Stimulated activated CD8-positive, alpha-beta memory T cell treated with anti-CD3 and anti-CD28 coated beads, Interleukin-12 subunit alpha, Interleukin-12 subunit beta, amount 100 ng/mL, for 24 hours (primary cell): Measurements from ENCODE around the gene ATP5F1E.

ENCODE experiments used
- DNase-seq: peaks from one replicate; pipeline ENCODE4 v3.0.0-alpha.2; 2020; ENCODE audit errors: extremely low read depth

Gene ATP5F1E

GRCh38 chr20:59032023-59032712 lies at the start of gene ATP5F1E:
Gene ATP5F1E, minus strand, starts transcription at chr20:59032335. Its CDS starts 84 bp downstream, at chr20:59032251.
- peak; percentile 94 for DNase-seq

- DNase-seq, result no peak
These were observed 48.9 kb upstream of the ATP5F1E start for GRCh38 chr20:59081036-59081435.

- no peak for DNase-seq
These were observed 46.1 kb upstream of the ATP5F1E start for GRCh38 chr20:59078231-59078630.

GRCh38 chr20:59077705-59078104 lies 45.6 kb upstream of the ATP5F1E start:
- DNase-seq, result no peak

- no peak for DNase-seq
These were observed 43.9 kb upstream of the ATP5F1E start for GRCh38 chr20:59075934-59076508.

GRCh38 chr20:59074456-59074855 lies 42.3 kb upstream of the ATP5F1E start:
- DNase-seq, result no peak

- no peak for DNase-seq
These were observed 41.4 kb upstream of the ATP5F1E start for GRCh38 chr20:59073582-59073981.

- DNase-seq, result no peak
These were observed 39.1 kb upstream of the ATP5F1E start for GRCh38 chr20:59071216-59071615.

GRCh38 chr20:59069026-59069425 lies 36.9 kb upstream of the ATP5F1E start:
- no peak for DNase-seq

- DNase-seq, result no peak
These were observed 36.4 kb upstream of the ATP5F1E start for GRCh38 chr20:59068534-59068933.

- DNase-seq, result no peak
These were observed 32.1 kb upstream of the ATP5F1E start for GRCh38 chr20:59064214-59064722.

- no peak for DNase-seq
These were observed 31.5 kb upstream of the ATP5F1E start for GRCh38 chr20:59063358-59064213.

- DNase-seq, result no peak
These were observed 29.9 kb upstream of the ATP5F1E start for GRCh38 chr20:59062081-59062480.

- no peak for DNase-seq
These were observed 23.2 kb upstream of the ATP5F1E start for GRCh38 chr20:59055302-59055701.

- no peak for DNase-seq
These were observed 19.6 kb upstream of the ATP5F1E start for GRCh38 chr20:59051666-59052185.

GRCh38 chr20:59050437-59050836 lies 18.3 kb upstream of the ATP5F1E start:
- no peak for DNase-seq

- DNase-seq, result no peak
These were observed 16.5 kb upstream of the ATP5F1E start for GRCh38 chr20:59048681-59049030.

GRCh38 chr20:59047938-59048680 lies 16.0 kb upstream of the ATP5F1E start:
- DNase-seq, result no peak

- no peak for DNase-seq
These were observed 14.7 kb upstream of the ATP5F1E start for GRCh38 chr20:59046862-59047261.

GRCh38 chr20:59044796-59045195 lies 12.7 kb upstream of the ATP5F1E start:
- DNase-seq, result no peak

GRCh38 chr20:59044295-59044694 lies 12.2 kb upstream of the ATP5F1E start:
- DNase-seq, result no peak

GRCh38 chr20:59043698-59044097 lies 11.6 kb upstream of the ATP5F1E start:
- no peak for DNase-seq
